GM18505 (cell line): ENCODE results near the gene TNNI2.

ENCODE experiments used
- ATAC-seq: cut with Tn5 transposase; IDR thresholded peaks from one replicate; pipeline ENCODE4 v1.9.1; 2021; ENCODE audit not compliant: unreplicated experiment
- POLR2A ChIP-seq: IDR thresholded peaks from 4 replicates; pipeline ENCODE4 v1.6.1; 2011; ENCODE audit warnings: borderline replicate concordance; ENCODE audit not compliant: insufficient read depth, insufficient read length; ENCODE audit errors: extremely low read depth

The TNNI2 gene

DNA sequence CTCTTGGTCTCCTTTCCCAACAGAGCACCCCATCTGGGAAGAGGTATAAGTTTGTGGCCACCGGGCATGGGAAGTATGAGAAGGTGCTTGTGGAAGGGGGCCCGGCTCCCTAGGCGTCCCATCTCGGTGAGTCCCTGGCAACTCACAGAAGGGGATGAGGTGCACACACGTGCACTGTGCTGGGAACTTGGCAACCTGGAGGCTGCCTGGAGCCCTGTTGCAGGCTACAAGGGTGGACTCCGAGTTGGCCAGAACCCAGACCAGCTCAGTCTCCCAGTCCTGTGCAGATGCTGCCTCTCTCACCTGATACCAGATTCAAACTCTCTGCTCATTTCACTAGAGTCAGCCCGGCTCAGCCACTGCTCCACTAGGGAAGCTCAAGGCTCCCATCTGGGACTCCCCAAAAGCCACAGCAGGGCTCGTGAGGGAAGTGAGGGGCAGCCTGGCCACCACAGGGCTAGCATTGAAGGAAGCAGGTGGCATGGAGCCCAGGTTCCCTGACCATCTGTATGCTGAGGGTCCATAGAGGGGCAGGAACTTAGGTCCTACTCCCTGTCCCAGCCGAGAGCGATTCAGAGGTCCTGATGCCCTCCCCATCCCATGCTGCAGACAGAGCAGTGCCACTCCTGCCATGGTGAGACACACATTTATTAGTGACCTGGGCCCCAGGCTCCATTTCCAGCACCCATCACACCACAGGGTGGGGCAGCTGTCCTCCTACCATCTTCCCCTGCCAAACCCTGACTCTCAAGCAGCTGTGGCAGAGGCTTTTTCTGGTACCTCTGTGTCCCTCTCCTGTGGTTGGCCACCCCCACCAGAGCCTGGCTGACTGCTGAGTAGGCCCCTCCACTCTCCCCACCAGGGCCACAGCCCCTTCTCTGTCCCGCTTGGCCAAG lies 48.9 kb downstream of the TNNI2 start:
- TF ChIP-seq POLR2A: no peak
- ATAC-seq: no peak

DNA sequence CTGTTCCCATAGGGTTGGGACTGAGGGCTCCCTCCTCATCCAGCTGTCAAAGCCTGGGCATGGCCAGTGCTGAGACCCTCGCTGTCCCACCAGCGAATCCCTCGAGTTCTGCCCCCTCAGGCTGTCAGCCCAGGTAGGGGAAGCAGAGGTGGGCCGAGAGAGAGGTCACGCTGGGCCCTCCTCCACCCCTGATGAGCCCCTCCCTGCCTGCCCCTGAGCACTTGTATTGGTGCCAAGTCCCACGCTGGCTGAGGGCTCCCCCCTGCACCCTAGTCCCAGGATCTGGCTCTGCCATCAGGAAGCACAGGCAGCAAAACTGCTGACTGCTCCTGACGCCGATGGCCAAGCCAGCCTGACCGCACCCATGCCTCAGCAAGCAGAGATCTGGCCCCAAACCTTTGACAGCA lies 49.6 kb downstream of the TNNI2 start:
- ATAC-seq: no peak
- TF ChIP-seq POLR2A: no peak

DNA sequence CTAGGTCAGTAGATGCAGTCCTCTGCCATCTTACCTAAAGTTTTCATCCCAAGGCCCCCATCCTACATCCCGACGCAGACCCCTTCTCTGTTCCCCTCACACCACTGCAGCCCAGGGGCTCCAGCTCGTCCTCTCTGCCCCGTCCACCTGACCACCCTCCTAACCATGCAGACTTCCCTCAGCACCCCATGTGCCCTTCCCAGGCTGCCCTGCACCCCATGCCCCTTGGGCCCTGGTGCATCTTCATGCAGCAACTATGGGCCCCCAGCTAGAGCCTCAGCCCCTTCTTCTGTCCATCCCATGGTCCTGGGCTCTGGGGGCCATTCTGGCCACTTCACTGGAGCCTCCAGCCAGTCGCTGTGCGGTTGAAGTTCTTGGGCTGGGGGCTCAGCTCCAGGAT lies 50.0 kb downstream of the TNNI2 start:
- no peak for TF ChIP-seq POLR2A
- ATAC-seq: no peak

DNA sequence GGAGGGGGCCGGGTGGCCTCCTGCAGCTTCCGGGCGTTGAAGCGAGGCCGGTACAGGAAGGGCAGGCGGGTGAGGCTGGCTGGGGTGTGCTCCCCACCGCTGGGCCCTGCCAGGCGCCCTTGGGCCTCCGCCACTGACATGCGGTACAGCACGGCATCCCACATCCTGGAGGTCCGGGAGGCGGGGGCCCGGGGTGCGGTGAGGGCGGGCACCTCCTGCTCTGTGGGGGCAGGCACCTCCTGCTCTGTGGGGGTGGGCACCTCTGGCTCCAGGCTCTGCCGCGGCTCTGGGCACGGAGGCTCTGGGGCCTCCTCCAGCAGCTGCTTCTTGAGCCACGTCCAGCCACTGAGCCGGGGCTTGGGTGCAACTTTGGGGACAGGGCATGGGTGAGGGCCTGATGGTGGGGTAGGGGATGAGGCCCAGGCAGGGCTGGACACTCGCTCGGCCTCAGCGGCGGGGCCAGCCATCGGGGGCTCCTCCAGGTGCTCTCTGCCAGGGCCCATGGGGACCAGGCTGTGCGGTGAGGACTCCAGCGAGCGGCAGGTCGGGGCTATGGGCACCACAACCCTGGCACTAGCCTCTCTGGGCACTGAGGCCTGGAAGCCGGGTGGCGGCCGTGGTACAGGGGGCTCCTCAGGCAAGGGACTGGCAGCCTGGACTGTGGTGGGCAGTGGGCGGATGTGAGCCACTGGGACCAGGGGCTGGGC lies 50.6 kb downstream of the TNNI2 start:
- ATAC-seq: no peak
- TF ChIP-seq POLR2A: no peak

DNA sequence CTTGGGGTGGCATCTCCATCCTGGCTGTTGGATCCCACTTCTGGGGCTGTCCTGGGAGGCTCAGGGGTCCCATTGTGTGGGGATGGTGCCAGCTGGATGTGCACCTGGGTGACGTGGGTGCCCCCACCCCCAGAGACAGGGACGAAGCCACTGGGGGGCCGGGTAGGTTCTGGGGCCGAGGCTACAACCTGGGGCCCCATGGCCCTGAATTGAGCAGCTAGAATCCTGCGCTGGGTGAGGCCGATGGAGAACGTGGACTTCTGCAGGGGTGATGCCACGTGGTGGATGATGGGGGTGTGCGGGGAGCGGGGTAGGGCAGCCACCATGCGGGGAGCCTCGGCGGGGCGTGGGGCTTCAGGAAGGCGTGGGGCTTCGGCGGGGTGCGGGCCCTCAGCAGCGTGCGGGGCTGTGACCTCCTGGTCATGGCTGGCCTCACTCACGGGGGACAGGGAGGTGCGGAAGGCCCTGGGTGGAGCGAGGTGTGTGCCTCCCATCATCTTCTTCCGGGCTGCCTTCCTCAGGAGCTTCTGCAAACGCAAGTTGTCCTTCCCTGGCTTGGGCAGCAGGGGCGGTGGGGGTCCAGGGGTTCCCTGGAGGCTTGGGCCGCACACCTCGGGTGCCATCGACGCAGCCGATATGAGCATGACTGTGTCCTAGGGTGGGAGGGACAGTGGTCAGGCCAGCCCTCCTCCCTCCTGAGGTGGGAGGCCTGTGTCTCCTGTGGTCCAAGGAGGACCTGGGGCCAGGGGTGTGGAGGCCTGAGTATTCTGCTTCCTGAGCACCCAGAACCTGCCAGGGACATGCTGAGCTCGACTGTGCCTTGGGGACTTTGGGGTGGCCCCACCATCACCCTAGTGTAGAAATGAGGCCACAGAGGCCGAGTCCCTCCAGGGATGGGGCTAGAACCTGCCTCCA lies 51.4 kb downstream of the TNNI2 start:
- TF ChIP-seq POLR2A: no peak
- no peak for ATAC-seq
